Measurements from ENCODE around the gene SPDYE2B.
"Not testable (repeated sequence)": the region's sequence is repeated elsewhere in the genome, so short reads cannot be mapped to it uniquely, and the experiment has no call there.

SPDYE2B gene

GRCh38 chr7:102635354-102635753 lies 14.8 kb upstream of the SPDYE2B start:
- H3K4me3 ChIP-seq (ENCODE audit: control insufficient read depth, low read depth, low read length); DNase-seq (ENCODE audit: low read depth): not testable (repeated sequence)

- not testable (repeated sequence) for H3K4me3 ChIP-seq (ENCODE audit: control insufficient read depth, low read depth, low read length); DNase-seq (ENCODE audit: low read depth)
Measured at GRCh38 chr7:102636956-102637355, 13.2 kb upstream of the SPDYE2B start.

- H3K4me3 ChIP-seq (ENCODE audit: control insufficient read depth, low read depth, low read length); DNase-seq (ENCODE audit: low read depth): not testable (repeated sequence)
Measured at GRCh38 chr7:102638848-102639247, 11.3 kb upstream of the SPDYE2B start.

GRCh38 chr7:102642691-102643090 lies 7.4 kb upstream of the SPDYE2B start, which contains the start of gene UPK3BL1:
Gene UPK3BL1, minus strand, starts transcription at chr7:102642791. Its CDS starts 50 bp downstream, at chr7:102642741.
- H3K4me3 ChIP-seq (ENCODE audit: control insufficient read depth, low read depth, low read length); DNase-seq (ENCODE audit: low read depth): not testable (repeated sequence)

- DNase-seq (ENCODE audit: low read depth); H3K4me3 ChIP-seq (ENCODE audit: control insufficient read depth, low read depth, low read length): not testable (repeated sequence)
Measured at GRCh38 chr7:102643404-102643803, 6.7 kb upstream of the SPDYE2B start.

GRCh38 chr7:102647813-102648212 lies 2.3 kb upstream of the SPDYE2B start:
- DNase-seq (ENCODE audit: low read depth); H3K4me3 ChIP-seq (ENCODE audit: control insufficient read depth, low read depth, low read length): not testable (repeated sequence)

- H3K4me3 ChIP-seq (ENCODE audit: control insufficient read depth, low read depth, low read length); DNase-seq (ENCODE audit: low read depth): not testable (repeated sequence)
Measured at GRCh38 chr7:102664765-102665164, 14.6 kb downstream of the SPDYE2B start.

- not testable (repeated sequence) for H3K4me3 ChIP-seq (ENCODE audit: control insufficient read depth, low read depth, low read length); DNase-seq (ENCODE audit: low read depth)
Measured at GRCh38 chr7:102666850-102667249, 16.7 kb downstream of the SPDYE2B start.

- not testable (repeated sequence) for H3K4me3 ChIP-seq (ENCODE audit: control insufficient read depth, low read depth, low read length); DNase-seq (ENCODE audit: low read depth)
Measured at GRCh38 chr7:102667523-102667922, 17.4 kb downstream of the SPDYE2B start.

- peak; percentile 84 for DNase-seq (ENCODE audit: low read depth)
- peak within 1 kb of the TSS; percentile 56 for H3K4me3 ChIP-seq (ENCODE audit: control insufficient read depth, low read depth, low read length)
Measured at GRCh38 chr7:102671166-102671955, 21.2 kb downstream of the SPDYE2B start, which contains the start of gene POLR2J2. Gene POLR2J2, minus strand, starts transcription at chr7:102671663. Its CDS starts 62 bp downstream, at chr7:102671601.

- not testable (repeated sequence) for DNase-seq (ENCODE audit: low read depth); H3K4me3 ChIP-seq (ENCODE audit: control insufficient read depth, low read depth, low read length)
Measured at GRCh38 chr7:102671956-102672307, 21.8 kb downstream of the SPDYE2B start.

GRCh38 chr7:102673447-102674067 lies 23.4 kb downstream of the SPDYE2B start:
- DNase-seq (ENCODE audit: low read depth): not testable (repeated sequence)

GRCh38 chr7:102675545-102675944 lies 25.4 kb downstream of the SPDYE2B start:
- not testable (repeated sequence) for H3K4me3 ChIP-seq (ENCODE audit: control insufficient read depth, low read depth, low read length); DNase-seq (ENCODE audit: low read depth)

More at GRCh38 chr7:102673447-102674067, 23.4 kb downstream of the SPDYE2B start:
- H3K4me3 ChIP-seq (ENCODE audit: control insufficient read depth, low read depth, low read length): not testable (repeated sequence)

GRCh38 chr7:102680780-102681179 lies 30.7 kb downstream of the SPDYE2B start:
- not testable (repeated sequence) for H3K4me3 ChIP-seq (ENCODE audit: control insufficient read depth, low read depth, low read length); DNase-seq (ENCODE audit: low read depth)

- DNase-seq (ENCODE audit: low read depth); H3K4me3 ChIP-seq (ENCODE audit: control insufficient read depth, low read depth, low read length): not testable (repeated sequence)
Measured at GRCh38 chr7:102682560-102682959, 32.4 kb downstream of the SPDYE2B start.

- not testable (repeated sequence) for DNase-seq (ENCODE audit: low read depth); H3K4me3 ChIP-seq (ENCODE audit: control insufficient read depth, low read depth, low read length)
Measured at GRCh38 chr7:102688299-102689036, 38.3 kb downstream of the SPDYE2B start.

GRCh38 chr7:102689436-102690282 lies 39.5 kb downstream of the SPDYE2B start:
- DNase-seq (ENCODE audit: low read depth): not testable (repeated sequence)

GRCh38 chr7:102690602-102691001 lies 40.5 kb downstream of the SPDYE2B start:
- not testable (repeated sequence) for H3K4me3 ChIP-seq (ENCODE audit: control insufficient read depth, low read depth, low read length)

More at GRCh38 chr7:102689436-102690282, 39.5 kb downstream of the SPDYE2B start:
- H3K4me3 ChIP-seq (ENCODE audit: control insufficient read depth, low read depth, low read length): not testable (repeated sequence)

More at GRCh38 chr7:102690602-102691001, 40.5 kb downstream of the SPDYE2B start:
- DNase-seq (ENCODE audit: low read depth): not testable (repeated sequence)

Measured in fibroblast of mammary gland (primary cell).